HG02759 (cell line): Measurements from ENCODE around the gene PRKX.
"Not testable (repeated sequence)": the region's sequence is repeated elsewhere in the genome, so short reads cannot be mapped to it uniquely, and the experiment has no call there.

ENCODE experiments used
- ATAC-seq: cut with Tn5 transposase; IDR thresholded peaks from one replicate; pipeline ENCODE4 v1.9.1; 2021; ENCODE audit warnings: mild to moderate bottlenecking, moderate library complexity; ENCODE audit not compliant: unreplicated experiment

Gene PRKX

GRCh38 chrX:3663576-3664250 is 49.7 kb downstream of the PRKX start:
- not testable (repeated sequence) for ATAC-seq

GRCh38 chrX:3659761-3660160 is 53.7 kb downstream of the PRKX start:
- no peak for ATAC-seq

- ATAC-seq, result no peak
These were observed 58.3 kb downstream of the PRKX start for GRCh38 chrX:3655181-3655580.

- ATAC-seq, result no peak
These were observed 60.3 kb downstream of the PRKX start for GRCh38 chrX:3653111-3653510.

GRCh38 chrX:3651277-3651676 is 62.2 kb downstream of the PRKX start:
- no peak for ATAC-seq

- no peak for ATAC-seq
These were observed 65.4 kb downstream of the PRKX start for GRCh38 chrX:3648084-3648483.

GRCh38 chrX:3639858-3640631 is 73.4 kb downstream of the PRKX start:
- not testable (repeated sequence) for ATAC-seq

GRCh38 chrX:3639236-3639635 is 74.2 kb downstream of the PRKX start:
- no peak for ATAC-seq

- ATAC-seq, result no peak
These were observed 75.1 kb downstream of the PRKX start for GRCh38 chrX:3638280-3638873.

GRCh38 chrX:3636803-3637202 is 76.6 kb downstream of the PRKX start:
- ATAC-seq, result no peak

- no peak for ATAC-seq
These were observed 82.3 kb downstream of the PRKX start for GRCh38 chrX:3631196-3631595.

- no peak for ATAC-seq
These were observed 85.9 kb downstream of the PRKX start for GRCh38 chrX:3627594-3627993.

- ATAC-seq, result no peak
These were observed 92.0 kb downstream of the PRKX start for GRCh38 chrX:3621414-3621813.

- not testable (repeated sequence) for ATAC-seq
These were observed 101.7 kb downstream of the PRKX start for GRCh38 chrX:3611744-3612143.

- ATAC-seq, result no peak
These were observed 103.6 kb downstream of the PRKX start for GRCh38 chrX:3609810-3610209.

GRCh38 chrX:3603026-3603661 is 110.3 kb downstream of the PRKX start:
- ATAC-seq, result no peak

- no peak for ATAC-seq
These were observed 113.5 kb downstream of the PRKX start for GRCh38 chrX:3599802-3600430.

- no peak for ATAC-seq
These were observed 114.7 kb downstream of the PRKX start for GRCh38 chrX:3598709-3599108.

- ATAC-seq, result no peak
These were observed 115.3 kb downstream of the PRKX start for GRCh38 chrX:3598046-3598605.

- no peak for ATAC-seq
These were observed 121.3 kb downstream of the PRKX start for GRCh38 chrX:3592184-3592583.

GRCh38 chrX:3589474-3589873 is 124.0 kb downstream of the PRKX start:
- ATAC-seq, result no peak
